OCI-LY7 (cell line): Measurements from ENCODE around the gene WDFY3. TPM values are rescaled to one million over a fixed set of nuclear protein-coding genes. Genes with fewer than 3 reads are reported as not detected.

Experiments
- BruUV-seq: library from RNA; stranded (reverse); fragments of 400-500 nt; replicated peaks from 2 replicates; lab custom pipeline; 2021; lab: Mats Ljungman, UMichigan
- CTCF ChIA-PET: fragments of 300-600 bp; sonication (Branson Sonifier 250); formaldehyde crosslinking; loops from one replicate; lab custom pipeline; 2022; ENCODE audit warnings: antibody characterized with exemption; ENCODE audit not compliant: unreplicated experiment; lab: Charles Lee
- POLR2A ChIA-PET: fragments of 300-600 bp; sonication (Branson Sonifier 250); formaldehyde crosslinking; loops from one replicate; lab custom pipeline; 2022; ENCODE audit warnings: antibody characterized with exemption; lab: Charles Lee
- DNase-seq: peaks from one replicate; pipeline ENCODE4 v3.0.0-alpha.2; 2015; ENCODE audit warnings: low spot score
- H2AFZ ChIP-seq: fragments of 200-600 bp; sonication (generic), shearing (Covaris generic); 2 replicates; pipeline ENCODE4 v1.6.1; 2014; ENCODE audit warnings: mild to moderate bottlenecking, antibody characterized with exemption, low read length, moderate library complexity
- H3K27ac ChIP-seq: fragments of 200-600 bp; sonication (generic); 2 replicates; pipeline ENCODE4 v1.5.1; 2014; ENCODE audit warnings: mixed run types, low read depth, mild to moderate bottlenecking, moderate library complexity, low read length, inconsistent platforms; ENCODE audit not compliant: poor library complexity, severe bottlenecking
- H3K36me3 ChIP-seq: fragments of 200-600 bp; sonication (generic); 2 replicates; pipeline ENCODE4 v1.6.1; 2014; ENCODE audit warnings: mild to moderate bottlenecking, antibody characterized with exemption, low read length, moderate library complexity, mixed read lengths; ENCODE audit not compliant: insufficient read depth
- H3K4me1 ChIP-seq: fragments of 200-600 bp; sonication (generic); 2 replicates; pipeline ENCODE4 v1.5.1; 2014; ENCODE audit warnings: mild to moderate bottlenecking, low read length; ENCODE audit not compliant: insufficient read depth, poor library complexity, severe bottlenecking
- H3K4me2 ChIP-seq: fragments of 200-600 bp; sonication (generic); 2 replicates; pipeline ENCODE4 v1.6.1; 2014; ENCODE audit warnings: mild to moderate bottlenecking, low read length
- H3K4me3 ChIP-seq: fragments of 200-600 bp; sonication (generic); 2 replicates; pipeline ENCODE4 v1.5.1; 2014; ENCODE audit warnings: mild to moderate bottlenecking, low read depth, low read length; ENCODE audit not compliant: poor library complexity, severe bottlenecking
- H3K79me2 ChIP-seq: fragments of 200-600 bp; sonication (generic); 2 replicates; pipeline ENCODE4 v1.6.1; 2016; ENCODE audit warnings: low read depth, mild to moderate bottlenecking, low read length, moderate library complexity, mixed read lengths; ENCODE audit not compliant: insufficient read depth
- H3K9me2 ChIP-seq: fragments of 200-600 bp; sonication (generic); 2 replicates; pipeline ENCODE4 v1.6.1; 2016; ENCODE audit warnings: mild to moderate bottlenecking, low read length, mixed read lengths; ENCODE audit not compliant: insufficient read depth
- H3K9me3 ChIP-seq: fragments of 200-600 bp; sonication (generic); 2 replicates; pipeline ENCODE4 v1.6.1; 2014; ENCODE audit warnings: mild to moderate bottlenecking, mixed run types, low read length, mixed read lengths
- H4K20me1 ChIP-seq: fragments of 200-600 bp; sonication (generic); 2 replicates; pipeline ENCODE4 v1.6.1; 2014; ENCODE audit warnings: mild to moderate bottlenecking, antibody characterized with exemption, low read length, moderate library complexity, mixed read lengths; ENCODE audit not compliant: insufficient read depth
- EZH2phosphoT487 ChIP-seq: fragments of 200-600 bp; sonication (generic); IDR thresholded peaks from 2 replicates; pipeline ENCODE4 v1.6.1; 2018; ENCODE audit warnings: low read depth, borderline replicate concordance, mild to moderate bottlenecking, mixed run types, antibody characterized with exemption, low read length, moderate library complexity, mixed read lengths
- intact Hi-C: fragments of 100-400 bp; cut with micrococcal nuclease; formaldehyde crosslinking; loops from one replicate; pipeline ENCODE4 v1.10.0; 2022; ENCODE audit not compliant: unreplicated experiment
- total RNA-seq, 2 experiments: library from RNA; depleted of rRNA in 1 of 2; stranded (reverse); fragments of >200 nt in 1 of 2; shearing (Covaris generic) in 1 of 2; gene quantifications; 2 replicates each; pipeline ENCODE4 v1.2.3, GENCODE V29; 2014 to 2022
- TF ChIP-seq, protein P1 (sequence below): fragments of 200-600 bp; sonication (generic); conservative IDR thresholded peaks from 2 replicates; pipeline ENCODE4 v1.5.1; 2014; ENCODE audit warnings: mild to moderate bottlenecking, antibody characterized with exemption, low read length, moderate library complexity, mixed read lengths

The WDFY3 gene
- total RNA-seq, 2 experiments from 2014 or later: not detected

GRCh38 chr4:84965553-84966381 lies 723 bp downstream of the WDFY3 start:
- CTCF ChIA-PET: no interaction called here
- BruUV-seq: no TSS peak
- intact Hi-C loops: no loop called here
- Histone ChIP-seq H3K79me2 (no peaks in the 10 kb centered on the region), H3K9me3 (no peaks in the 10 kb centered on the region), H2AFZ (no peak overlapping the region), H3K4me3 (no peak overlapping the region), H3K4me1 (no peaks in the 10 kb centered on the region), H4K20me1 (no peaks in the 10 kb centered on the region), H3K9me2 (no peaks in the 10 kb centered on the region), H3K4me2 (no peak overlapping the region), H3K36me3 (no peaks in the 10 kb centered on the region), H3K27ac (no peak overlapping the region)
- DNase-seq: no peak
- POLR2A ChIA-PET: interaction anchor here (0.6 kb wide), 1 partner anchor 20 kb away, joined by 3 read pairs; no protein-coding TSS in a partner anchor
- TF ChIP-seq, protein P1, sequence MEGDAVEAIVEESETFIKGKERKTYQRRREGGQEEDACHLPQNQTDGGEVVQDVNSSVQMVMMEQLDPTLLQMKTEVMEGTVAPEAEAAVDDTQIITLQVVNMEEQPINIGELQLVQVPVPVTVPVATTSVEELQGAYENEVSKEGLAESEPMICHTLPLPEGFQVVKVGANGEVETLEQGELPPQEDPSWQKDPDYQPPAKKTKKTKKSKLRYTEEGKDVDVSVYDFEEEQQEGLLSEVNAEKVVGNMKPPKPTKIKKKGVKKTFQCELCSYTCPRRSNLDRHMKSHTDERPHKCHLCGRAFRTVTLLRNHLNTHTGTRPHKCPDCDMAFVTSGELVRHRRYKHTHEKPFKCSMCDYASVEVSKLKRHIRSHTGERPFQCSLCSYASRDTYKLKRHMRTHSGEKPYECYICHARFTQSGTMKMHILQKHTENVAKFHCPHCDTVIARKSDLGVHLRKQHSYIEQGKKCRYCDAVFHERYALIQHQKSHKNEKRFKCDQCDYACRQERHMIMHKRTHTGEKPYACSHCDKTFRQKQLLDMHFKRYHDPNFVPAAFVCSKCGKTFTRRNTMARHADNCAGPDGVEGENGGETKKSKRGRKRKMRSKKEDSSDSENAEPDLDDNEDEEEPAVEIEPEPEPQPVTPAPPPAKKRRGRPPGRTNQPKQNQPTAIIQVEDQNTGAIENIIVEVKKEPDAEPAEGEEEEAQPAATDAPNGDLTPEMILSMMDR: no peak
- no peak for TF ChIP-seq EZH2phosphoT487

DNA sequence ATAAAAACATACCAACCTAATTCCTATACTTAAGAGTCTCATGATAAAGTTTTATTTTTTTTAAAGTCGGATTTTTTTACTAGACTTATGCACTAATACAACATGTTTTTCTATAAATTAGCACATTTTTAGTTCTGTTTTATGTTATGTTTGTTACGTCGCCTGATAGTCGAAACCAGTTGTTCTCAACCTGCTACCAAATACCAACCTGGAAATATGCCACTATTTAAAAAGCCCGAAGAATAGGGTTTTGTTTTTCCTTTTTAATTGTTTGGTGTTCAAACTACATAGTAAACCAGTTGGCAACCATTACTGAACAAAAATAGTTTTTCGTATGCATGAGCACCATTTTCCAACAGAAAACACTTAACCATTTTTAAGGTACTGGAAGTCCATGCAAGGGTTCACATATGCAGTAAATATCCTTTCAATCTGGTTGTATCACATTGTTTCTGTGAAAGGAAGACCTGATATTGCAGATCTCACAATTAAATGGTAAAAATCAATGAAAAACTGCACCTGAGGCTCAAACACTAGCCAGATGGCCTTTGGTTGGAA lies 1.4 kb downstream of the WDFY3 start:
- Histone ChIP-seq H3K4me2 (no peak overlapping the region), H3K4me1 (no peaks in the 10 kb centered on the region), H3K27ac (no peak overlapping the region), H3K4me3 (no peak overlapping the region), H3K36me3 (no peaks in the 10 kb centered on the region), H3K79me2 (no peaks in the 10 kb centered on the region), H2AFZ (no peak overlapping the region), H3K9me3 (no peaks in the 10 kb centered on the region), H4K20me1 (no peaks in the 10 kb centered on the region), H3K9me2 (no peaks in the 10 kb centered on the region)
- ChIA-PET CTCF (no interaction called here), POLR2A (no interaction called here)
- intact Hi-C loops: no loop called here
- no TSS peak for BruUV-seq
- no peak for TF ChIP-seq EZH2phosphoT487
- TF ChIP-seq, protein P1: no peak
- DNase-seq: no peak

GRCh38 chr4:84962102-84962501 lies 4.4 kb downstream of the WDFY3 start:
- no peak for DNase-seq
- TF ChIP-seq EZH2phosphoT487: no peak
- TF ChIP-seq, protein P1: no peak
- Histone ChIP-seq H3K36me3 (no peaks in the 10 kb centered on the region), H3K27ac (no peak overlapping the region), H4K20me1 (no peaks in the 10 kb centered on the region), H3K4me3 (no peak overlapping the region), H3K9me2 (no peaks in the 10 kb centered on the region), H3K79me2 (no peaks in the 10 kb centered on the region), H3K4me1 (no peaks in the 10 kb centered on the region), H2AFZ (no peak overlapping the region), H3K4me2 (no peak overlapping the region), H3K9me3 (no peaks in the 10 kb centered on the region)
- no TSS peak for BruUV-seq
- CTCF ChIA-PET: no interaction called here
- intact Hi-C loops: no loop called here
- POLR2A ChIA-PET: no interaction called here
